Spleen (tissue), 11 donors: ENCODE results near the gene PTPRM. TPM values are rescaled to one million over a fixed set of nuclear protein-coding genes. Genes with fewer than 3 reads are reported as not detected.

ENCODE experiments used
- DNase-seq: peaks from one replicate; pipeline ENCODE4 v3.0.0-alpha.2; 2020
- H3K27ac ChIP-seq, 8 donors: fragments of 200-600 bp; sonication (generic) in 7 of 8; 1 replicate in 4 of 8; 2 replicates in 4 of 8; pipeline versions ENCODE4 v1.5.0 to v1.8.0; 2016 to 2021; ENCODE audit warnings: inconsistent platforms in 4 of 8, mild to moderate bottlenecking in 4 of 8, moderate library complexity in 1 of 8
- H3K27me3 ChIP-seq, 7 donors: fragments of 200-600 bp; sonication (generic) in 6 of 7; replicated peaks in 1 of 7; 1 replicate in 4 of 7; 2 replicates in 3 of 7; pipeline versions ENCODE4 v1.5.0 to v1.8.0; 2016 to 2021; ENCODE audit warnings: inconsistent platforms in 3 of 7, mild to moderate bottlenecking in 1 of 7
- H3K36me3 ChIP-seq, 6 donors: fragments of 200-600 bp; sonication (generic) in 5 of 6; 1 replicate in 4 of 6; 2 replicates in 2 of 6; pipeline versions ENCODE4 v1.5.0 to v1.8.0; 2016 to 2021; ENCODE audit warnings: inconsistent platforms in 2 of 6
- H3K4me1 ChIP-seq, 6 donors: fragments of 200-600 bp; sonication (generic) in 5 of 6; 1 replicate in 3 of 6; 2 replicates in 3 of 6; pipeline versions ENCODE4 v1.5.0 to v1.8.0; 2016 to 2021; ENCODE audit warnings: inconsistent platforms in 3 of 6
- H3K4me3 ChIP-seq, 8 donors: fragments of 200-600 bp; sonication (generic) in 7 of 8; 1 replicate in 4 of 8; 2 replicates in 4 of 8; pipeline versions ENCODE4 v1.5.0 to v1.8.0; 2016 to 2021; ENCODE audit warnings: inconsistent platforms in 4 of 8, mild to moderate bottlenecking in 4 of 8, moderate library complexity in 2 of 8
- H3K9me3 ChIP-seq, 8 donors: fragments of 200-600 bp; sonication (generic) in 7 of 8; 1 replicate in 4 of 8; 2 replicates in 4 of 8; pipeline versions ENCODE4 v1.5.0 to v1.8.0; 2016 to 2021; ENCODE audit warnings: inconsistent platforms in 4 of 8
- POLR2A ChIP-seq, 3 donors: fragments of 450-650 bp; IDR thresholded peaks; one replicate each; pipeline ENCODE4 v1.5.1; 2017; ENCODE audit warnings: antibody characterized with exemption in 3 of 3, mild to moderate bottlenecking in 1 of 3
- POLR2AphosphoS5 ChIP-seq, 3 donors: sonication (generic); formaldehyde crosslinking; IDR thresholded peaks; one replicate each; pipeline ENCODE4 v1.5.1; 2017; ENCODE audit warnings: antibody characterized with exemption in 3 of 3
- WGBS, 5 donors: extraction: QIAGEN DNeasy Blood & Tissue Kit in 3 of 5; methylation state at CpG; one replicate each; pipeline versions ENCODE4 v1.1.5 to v1.1.7; 2013 to 2018; 5-methylcytosine and 5-hydroxymethylcytosine counted together
- intact Hi-C: fragments of 100-400 bp; cut with DNase I; formaldehyde crosslinking; loops from one replicate; pipeline ENCODE4 v1.15.0; 2023; ENCODE audit warnings: low total_unique reads
- polyA plus RNA-seq, 3 donors: library from polyadenylated mRNA; stranded (reverse); fragments of 200-250 nt; gene quantifications; one replicate each; pipeline ENCODE4 v1.2.1, GENCODE V29; 2013
- total RNA-seq, 7 donors: library from RNA; depleted of rRNA in 3 of 7; stranded (reverse); fragments of >200 nt in 3 of 7; fragmentation: NEBNext Ultra II Directional in 4 of 7; extraction: Animal tissue kit (Norgen Biotek cat#: 25700) in 4 of 7; gene quantifications; one replicate each; pipeline versions ENCODE4 v1.1.0 to v1.2.1, GENCODE V29; 2016 to 2021
- TF ChIP-seq, protein P1 (sequence below), 11 experiments: fragments of 200-600 bp in 7 of 11; fragments of 450-650 bp in 4 of 11; sonication (generic) in 4 of 11; IDR thresholded peaks in 8 of 11; conservative IDR thresholded peaks in 3 of 11; 1 replicate in 7 of 11; 2 replicates in 4 of 11; pipeline versions ENCODE4 v1.4.0 to v1.8.0; 2016 to 2021; ENCODE audit warnings: antibody characterized with exemption in 11 of 11, inconsistent platforms in 4 of 11, mild to moderate bottlenecking in 1 of 11
- donor health status: healthy with polysubstance abuse.
- donor health status: DM: no; HTN: no; CAD: no; lungs with moderate emphysema.
- donor health status: DM: no; HTN: no; CAD: no.
- donor health status: Bipolar disorder and iron deficiency.
- donor health status: healthy.
- donor health status: DM: no; HTN: no; CAD: no.
- donor health status: DM: yes; HTN: yes; CAD: no.

PTPRM gene
- total and polyA plus RNA-seq, 10 donors = 23.5 to 97.8 (median 62.8) TPM

DNA sequence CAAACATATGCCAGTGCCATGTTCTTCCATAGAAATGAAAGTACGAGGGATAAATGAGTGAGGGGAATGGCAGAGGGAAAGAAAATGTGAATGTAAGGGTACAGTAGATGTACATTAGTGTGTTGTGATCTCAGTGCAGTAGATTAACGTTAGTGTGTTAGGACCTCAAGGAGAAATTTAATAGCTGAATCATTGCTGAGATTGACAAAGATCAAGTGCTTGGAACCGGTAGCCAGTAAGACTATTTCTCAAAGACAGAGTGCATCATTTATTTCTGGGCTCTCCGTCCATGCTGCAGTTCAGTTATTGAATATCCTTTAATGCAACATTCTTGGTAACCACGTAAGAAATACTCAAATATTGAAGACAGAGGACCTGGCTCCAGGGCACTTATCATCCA lies 246.0 kb downstream of the PTPRM start:
- Histone ChIP-seq H3K27me3 (no peaks in the 10 kb centered on the region), H3K36me3 (no peaks in the 10 kb centered on the region), H3K9me3 (peaks cover 11 to 42% (median 36%) of the 10 kb centered on the region in 8 donors), H3K4me1 (peaks cover 0 to 9% (median 4%) of the 10 kb centered on the region in 6 donors), H3K4me3 (no peak overlapping the region), H3K27ac (no peak overlapping the region)
- intact Hi-C loops = no loop called here
- TF ChIP-seq POLR2AphosphoS5 (IDR thresholded peaks at IDR 0.05) = no peak
- TF ChIP-seq, protein P1, sequence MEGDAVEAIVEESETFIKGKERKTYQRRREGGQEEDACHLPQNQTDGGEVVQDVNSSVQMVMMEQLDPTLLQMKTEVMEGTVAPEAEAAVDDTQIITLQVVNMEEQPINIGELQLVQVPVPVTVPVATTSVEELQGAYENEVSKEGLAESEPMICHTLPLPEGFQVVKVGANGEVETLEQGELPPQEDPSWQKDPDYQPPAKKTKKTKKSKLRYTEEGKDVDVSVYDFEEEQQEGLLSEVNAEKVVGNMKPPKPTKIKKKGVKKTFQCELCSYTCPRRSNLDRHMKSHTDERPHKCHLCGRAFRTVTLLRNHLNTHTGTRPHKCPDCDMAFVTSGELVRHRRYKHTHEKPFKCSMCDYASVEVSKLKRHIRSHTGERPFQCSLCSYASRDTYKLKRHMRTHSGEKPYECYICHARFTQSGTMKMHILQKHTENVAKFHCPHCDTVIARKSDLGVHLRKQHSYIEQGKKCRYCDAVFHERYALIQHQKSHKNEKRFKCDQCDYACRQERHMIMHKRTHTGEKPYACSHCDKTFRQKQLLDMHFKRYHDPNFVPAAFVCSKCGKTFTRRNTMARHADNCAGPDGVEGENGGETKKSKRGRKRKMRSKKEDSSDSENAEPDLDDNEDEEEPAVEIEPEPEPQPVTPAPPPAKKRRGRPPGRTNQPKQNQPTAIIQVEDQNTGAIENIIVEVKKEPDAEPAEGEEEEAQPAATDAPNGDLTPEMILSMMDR (IDR thresholded peaks at IDR 0.05 in 8 of 11, conservative IDR thresholded peaks at IDR 0.05 in 3 of 11) = no peak
- no peak for TF ChIP-seq POLR2A (IDR thresholded peaks at IDR 0.05)
- WGBS, 5 donors = 77 to 90% (median 85%) methylated on average over 5 of the region's 5 CpGs
- no peak for DNase-seq

DNA sequence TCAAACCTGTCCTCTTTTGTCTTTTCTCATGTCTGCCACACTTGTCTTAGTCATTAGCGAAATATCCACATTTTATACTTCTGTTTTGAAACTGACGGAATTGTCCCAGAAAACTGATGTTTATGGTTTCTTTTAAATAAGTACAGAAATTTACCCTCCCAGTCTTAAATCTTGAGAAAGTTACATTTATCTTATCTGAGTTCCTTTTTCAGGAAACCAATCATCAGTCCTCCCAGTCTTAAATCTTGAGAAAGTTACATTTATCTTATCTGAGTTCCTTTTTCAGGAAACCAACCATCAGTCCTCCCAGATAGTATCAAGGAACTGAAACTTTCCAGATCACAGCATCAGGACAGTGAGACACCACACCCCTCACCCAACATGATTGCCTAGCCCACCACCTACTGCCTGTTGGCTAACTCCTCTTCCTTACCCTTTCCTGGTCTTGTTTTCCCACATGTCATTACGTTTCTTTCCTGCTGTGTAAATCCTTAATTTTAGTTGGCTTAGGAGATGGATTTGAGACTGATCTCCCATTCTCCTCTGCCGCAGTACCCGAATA lies 247.7 kb downstream of the PTPRM start:
- peaks cover 0 to 12% (median 8%) of the 10 kb centered on the region in 6 donors for H3K4me1 ChIP-seq
- no peaks in the 10 kb centered on the region for H3K27me3 ChIP-seq
- TF ChIP-seq POLR2A (IDR thresholded peaks at IDR 0.05) (no peak), POLR2AphosphoS5 (IDR thresholded peaks at IDR 0.05) (no peak)
- TF ChIP-seq, protein P1 (IDR thresholded peaks at IDR 0.05 in 8 of 11, conservative IDR thresholded peaks at IDR 0.05 in 3 of 11) = no peak
- no peak overlapping the region for H3K4me3 ChIP-seq
- H3K9me3 ChIP-seq = peaks cover 11 to 42% (median 36%) of the 10 kb centered on the region in 8 donors
- WGBS, 5 donors = 90 to 99% (median 92%) methylated on average over 5 of the region's 5 CpGs
- no peak for DNase-seq
- no peaks in the 10 kb centered on the region for H3K36me3 ChIP-seq
- H3K27ac ChIP-seq = no peak overlapping the region
- intact Hi-C loops = no loop called here

DNA sequence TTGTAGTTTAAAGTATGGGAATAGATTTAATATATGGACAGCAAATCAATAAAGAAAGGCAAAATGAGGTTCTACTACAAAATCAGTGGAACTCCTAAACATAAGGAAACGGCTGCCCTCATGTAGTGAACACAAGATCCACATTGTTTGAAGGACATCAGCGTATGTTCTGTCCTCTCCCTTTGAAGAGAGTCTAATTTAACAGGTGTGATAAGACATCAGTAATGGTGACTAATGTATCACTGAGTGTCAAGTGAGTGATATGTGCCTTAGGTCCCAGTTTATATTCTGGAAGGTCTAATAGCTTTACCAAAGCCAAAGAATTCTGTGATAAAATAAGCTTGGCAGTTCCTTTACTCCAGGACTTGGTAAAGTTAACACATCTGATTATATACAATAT lies 248.7 kb downstream of the PTPRM start:
- TF ChIP-seq, protein P1 (IDR thresholded peaks at IDR 0.05 in 8 of 11, conservative IDR thresholded peaks at IDR 0.05 in 3 of 11) = no peak
- TF ChIP-seq POLR2A (IDR thresholded peaks at IDR 0.05) (no peak), POLR2AphosphoS5 (IDR thresholded peaks at IDR 0.05) (no peak)
- no peak overlapping the region for H3K4me3 ChIP-seq
- intact Hi-C loops = no loop called here
- H3K27ac ChIP-seq = no peak overlapping the region
- peaks cover 11 to 42% (median 36%) of the 10 kb centered on the region in 8 donors for H3K9me3 ChIP-seq
- DNase-seq = no peak
- no peaks in the 10 kb centered on the region for H3K27me3 ChIP-seq
- no peaks in the 10 kb centered on the region for H3K36me3 ChIP-seq
- WGBS, 5 donors = 83 to 96% (median 86%) methylated on average over 2 of the region's 2 CpGs
- peaks cover 0 to 12% (median 8%) of the 10 kb centered on the region in 6 donors for H3K4me1 ChIP-seq

DNA sequence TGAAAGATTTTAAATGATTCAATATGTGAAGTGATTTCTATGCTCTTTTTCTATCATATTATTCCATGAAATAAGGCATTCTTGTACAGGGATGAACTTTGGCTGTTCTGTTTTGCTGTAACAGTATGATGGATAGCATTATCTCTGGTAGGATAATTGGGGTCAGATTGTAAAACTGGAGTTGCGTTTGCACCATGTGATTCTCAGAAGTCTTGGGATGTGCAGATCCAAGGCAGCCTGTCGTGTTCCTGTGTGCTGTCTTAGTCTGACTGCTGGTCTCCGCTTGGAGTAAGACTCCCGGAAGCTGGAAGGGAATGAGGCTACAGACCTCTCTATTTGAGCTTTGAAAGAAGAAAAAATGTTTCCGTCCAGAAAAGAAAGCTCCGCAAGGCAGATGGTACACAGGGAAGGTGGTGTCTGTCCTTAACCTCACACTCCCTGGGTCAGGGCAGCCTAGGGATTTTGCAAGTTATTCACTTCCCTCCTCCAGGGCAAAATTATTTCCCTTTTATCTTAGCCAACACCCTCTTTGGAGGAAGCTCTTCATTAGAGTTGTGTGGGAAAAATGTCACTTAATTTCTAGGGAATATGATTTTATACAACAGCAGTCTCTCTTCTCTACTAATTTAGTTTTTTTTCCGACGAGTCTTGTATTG lies 250.6 kb downstream of the PTPRM start:
- intact Hi-C loops = no loop called here
- no peak overlapping the region for H3K27ac ChIP-seq
- no peak overlapping the region for H3K4me3 ChIP-seq
- no peak for DNase-seq
- H3K9me3 ChIP-seq = peaks cover 11 to 39% (median 35%) of the 10 kb centered on the region in 8 donors
- peaks cover 4 to 24% (median 12%) of the 10 kb centered on the region in 6 donors for H3K4me1 ChIP-seq
- H3K36me3 ChIP-seq = no peaks in the 10 kb centered on the region
- no peaks in the 10 kb centered on the region for H3K27me3 ChIP-seq
- TF ChIP-seq, protein P1 (IDR thresholded peaks at IDR 0.05 in 8 of 11, conservative IDR thresholded peaks at IDR 0.05 in 3 of 11) = no peak
- TF ChIP-seq POLR2A (IDR thresholded peaks at IDR 0.05) (no peak), POLR2AphosphoS5 (IDR thresholded peaks at IDR 0.05) (no peak)
- WGBS, 5 donors = 52 to 80% (median 61%) methylated on average over 8 of the region's 8 CpGs
